H1 (cell line): ENCODE results near the gene ARL11.

ENCODE experiments used
- CHD1 ChIP-seq: IDR thresholded peaks from 2 replicates; pipeline ENCODE4 v1.6.1; 2012; ENCODE audit warnings: low read depth, low read length, improper control_type of control experiment
- CREB1 ChIP-seq: IDR thresholded peaks from 2 replicates; pipeline ENCODE4 v1.6.1; 2012; ENCODE audit warnings: inconsistent platforms
- EZH2 ChIP-seq: fragments of 200-600 bp; sonication (generic); IDR thresholded peaks from 2 replicates; pipeline ENCODE4 v1.7.1; 2012; ENCODE audit warnings: low read depth, mild to moderate bottlenecking, moderate library complexity, low read length, inconsistent platforms; ENCODE audit not compliant: severe bottlenecking
- HDAC2 ChIP-seq, 2 experiments: fragments of 300-600 bp in 1 of 2; sonication (generic) in 1 of 2; IDR thresholded peaks; 2 replicates each; pipeline ENCODE4 v1.6.1; 2011 to 2012; ENCODE audit warnings: low read depth in 2 of 2, low read length in 2 of 2, mild to moderate bottlenecking in 2 of 2, moderate library complexity in 2 of 2, borderline replicate concordance in 1 of 2, inconsistent platforms in 1 of 2
- JUN ChIP-seq: IDR thresholded peaks from 2 replicates; pipeline ENCODE4 v1.6.1; 2011; ENCODE audit warnings: low read depth, mild to moderate bottlenecking, improper control_type of control experiment, low read length
- PHF8 ChIP-seq: fragments of 200-600 bp; sonication (generic); conservative IDR thresholded peaks from 2 replicates; pipeline ENCODE4 v1.7.1; 2012; ENCODE audit warnings: low read depth, mild to moderate bottlenecking, inconsistent platforms, low read length, moderate library complexity
- POLR2AphosphoS5 ChIP-seq: IDR thresholded peaks from 2 replicates; pipeline ENCODE4 v1.6.1; 2011; ENCODE audit warnings: low read depth, low read length
- RAD21 ChIP-seq, 2 experiments: IDR thresholded peaks in 1 of 2; conservative IDR thresholded peaks in 1 of 2; 2 replicates each; pipeline ENCODE4 v1.6.1; 2011; ENCODE audit warnings: low read depth in 2 of 2, low read length in 2 of 2, improper control_type of control experiment in 1 of 2, inconsistent platforms in 1 of 2, mild to moderate bottlenecking in 1 of 2, moderate library complexity in 1 of 2
- SRF ChIP-seq: IDR thresholded peaks from 2 replicates; pipeline ENCODE4 v1.6.1; 2011; ENCODE audit warnings: mild to moderate bottlenecking, low read depth, low read length, moderate library complexity
- TBP ChIP-seq: IDR thresholded peaks from 2 replicates; pipeline ENCODE4 v1.6.1; 2011; ENCODE audit warnings: low read depth, low read length, improper control_type of control experiment
- TF ChIP-seq, protein P1 (sequence below), 3 experiments: IDR thresholded peaks; 1 replicate in 2 of 3; 2 replicates in 1 of 3; pipeline versions ENCODE4 v1.5.1 to v1.6.1; 2011; ENCODE audit warnings: low read length in 3 of 3, mild to moderate bottlenecking in 3 of 3, inconsistent platforms in 2 of 3, low read depth in 1 of 3, moderate library complexity in 1 of 3; ENCODE audit not compliant: insufficient read depth in 1 of 3; ENCODE audit errors: control extremely low read depth in 1 of 3

- TF ChIP-seq, protein P1, sequence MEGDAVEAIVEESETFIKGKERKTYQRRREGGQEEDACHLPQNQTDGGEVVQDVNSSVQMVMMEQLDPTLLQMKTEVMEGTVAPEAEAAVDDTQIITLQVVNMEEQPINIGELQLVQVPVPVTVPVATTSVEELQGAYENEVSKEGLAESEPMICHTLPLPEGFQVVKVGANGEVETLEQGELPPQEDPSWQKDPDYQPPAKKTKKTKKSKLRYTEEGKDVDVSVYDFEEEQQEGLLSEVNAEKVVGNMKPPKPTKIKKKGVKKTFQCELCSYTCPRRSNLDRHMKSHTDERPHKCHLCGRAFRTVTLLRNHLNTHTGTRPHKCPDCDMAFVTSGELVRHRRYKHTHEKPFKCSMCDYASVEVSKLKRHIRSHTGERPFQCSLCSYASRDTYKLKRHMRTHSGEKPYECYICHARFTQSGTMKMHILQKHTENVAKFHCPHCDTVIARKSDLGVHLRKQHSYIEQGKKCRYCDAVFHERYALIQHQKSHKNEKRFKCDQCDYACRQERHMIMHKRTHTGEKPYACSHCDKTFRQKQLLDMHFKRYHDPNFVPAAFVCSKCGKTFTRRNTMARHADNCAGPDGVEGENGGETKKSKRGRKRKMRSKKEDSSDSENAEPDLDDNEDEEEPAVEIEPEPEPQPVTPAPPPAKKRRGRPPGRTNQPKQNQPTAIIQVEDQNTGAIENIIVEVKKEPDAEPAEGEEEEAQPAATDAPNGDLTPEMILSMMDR (IDR thresholded peaks at IDR 0.05; ENCODE audit: control extremely low read depth in 1 of 3, insufficient read depth in 1 of 3, low read depth in 1 of 3, low read length in 3 of 3), result no peak
- TF ChIP-seq CREB1 (no peak), EZH2 (no peak), POLR2AphosphoS5 (no peak), HDAC2 (IDR thresholded peaks at IDR 0.05; ENCODE audit: borderline replicate concordance in 1 of 2, low read depth in 2 of 2, low read length in 2 of 2) (no peak), TBP (no peak), CHD1 (no peak), SRF (no peak), JUN (no peak), PHF8 (no peak), RAD21 (IDR thresholded peaks at IDR 0.05 in 1 of 2, conservative IDR thresholded peaks at IDR 0.05 in 1 of 2; ENCODE audit: low read depth in 2 of 2, low read length in 2 of 2) (no peak)
These were observed 28.9 kb downstream of the ARL11 start for GRCh38 chr13:49657241-49657641.
